HG03354 (cell line): ENCODE results near the gene GALNT9.
"Not testable (repeated sequence)": the region's sequence is repeated elsewhere in the genome, so short reads cannot be mapped to it uniquely, and the experiment has no call there.

Source experiments
- ATAC-seq: cut with Tn5 transposase; IDR thresholded peaks from one replicate; pipeline ENCODE4 v1.9.1; 2021; ENCODE audit warnings: mild to moderate bottlenecking; ENCODE audit not compliant: unreplicated experiment, poor library complexity, severe bottlenecking

The GALNT9 gene

GRCh38 chr12:132209619-132210222 lies 119.7 kb downstream of the GALNT9 start:
- ATAC-seq: no peak

DNA sequence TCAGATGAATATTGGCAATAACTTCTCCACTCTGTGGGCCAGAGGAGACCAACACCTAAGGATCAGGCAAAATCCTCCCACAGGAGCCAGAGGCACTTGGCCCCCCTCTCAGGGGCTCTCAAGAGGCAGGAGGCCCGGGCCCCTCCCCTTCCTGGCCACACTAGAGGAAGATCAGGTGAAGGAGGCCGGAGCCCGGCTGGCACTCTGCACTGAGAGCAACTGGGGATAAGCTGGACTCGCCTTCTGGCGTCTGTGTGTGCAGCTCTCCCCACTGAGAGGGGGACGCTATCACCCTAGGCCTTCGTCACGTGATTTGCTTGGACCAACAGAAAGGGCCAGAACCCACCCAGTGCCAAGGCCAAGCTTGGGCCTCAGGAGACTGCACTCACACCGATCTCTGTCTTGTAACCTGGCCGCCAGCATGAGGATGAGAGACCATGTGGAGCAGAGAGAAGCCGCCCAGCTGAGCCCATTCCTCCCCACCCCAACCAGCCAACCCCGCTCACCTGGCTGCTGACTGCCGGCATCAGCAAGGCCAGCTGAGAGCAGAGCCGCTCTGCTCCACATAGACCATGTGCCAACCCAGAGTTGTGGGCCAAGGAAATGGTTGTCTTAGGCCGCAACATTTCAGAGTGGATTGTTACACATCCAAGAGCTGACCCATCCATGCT lies 121.1 kb downstream of the GALNT9 start:
- no peak for ATAC-seq

DNA sequence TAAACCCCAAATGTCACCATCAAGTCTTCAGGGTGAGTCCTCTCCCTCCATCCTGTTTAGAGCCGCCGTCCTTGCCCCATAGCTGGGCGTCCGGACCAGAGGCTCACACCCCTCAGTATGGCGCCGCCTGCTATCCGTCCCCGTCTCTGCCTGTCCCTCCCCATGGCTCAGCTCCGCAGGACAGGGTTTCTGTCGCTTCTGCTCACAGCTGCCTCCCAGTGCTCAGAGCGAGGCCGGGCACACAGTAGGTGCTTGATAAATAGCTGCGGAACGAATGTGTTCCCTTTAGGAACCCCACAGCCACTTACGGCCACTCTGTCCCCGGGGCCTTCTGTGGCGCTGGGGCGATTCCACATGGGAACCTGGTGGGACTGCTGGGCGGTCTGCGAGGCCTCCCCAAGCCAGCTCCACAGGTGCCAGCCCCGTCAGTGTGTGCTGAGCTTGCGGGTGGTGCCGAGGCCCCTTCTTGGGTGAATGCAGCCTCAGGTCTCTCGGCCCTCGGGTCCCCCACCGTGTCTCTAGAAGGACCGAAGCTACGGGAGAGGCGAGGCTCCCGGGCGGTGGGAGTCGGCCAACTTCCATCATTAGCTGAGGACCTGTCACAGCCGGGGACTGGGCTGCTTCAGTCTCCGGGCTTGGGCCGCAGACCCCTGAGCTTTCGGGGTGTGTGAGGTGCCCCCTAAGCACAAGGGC lies 122.2 kb downstream of the GALNT9 start:
- ATAC-seq: no peak

DNA sequence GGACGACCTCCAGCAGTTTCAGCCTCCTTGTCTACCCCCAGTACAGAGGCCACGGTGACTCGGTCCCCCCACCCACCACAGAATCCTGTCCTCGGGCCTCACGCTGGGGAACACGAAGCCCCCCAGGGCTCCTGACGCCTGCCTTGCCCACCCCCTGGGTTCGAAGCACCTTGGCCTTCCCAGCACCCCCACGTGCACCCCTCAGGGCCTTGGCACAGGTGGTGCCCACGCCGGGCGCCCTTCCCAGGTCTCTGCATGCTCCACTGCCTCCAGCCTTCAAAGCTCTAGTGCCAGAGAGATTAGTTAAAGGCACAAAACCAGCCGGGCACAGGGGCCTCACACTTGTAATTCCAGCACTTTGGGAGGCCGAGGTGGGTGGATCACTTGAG lies 123.3 kb downstream of the GALNT9 start:
- ATAC-seq: no peak

DNA sequence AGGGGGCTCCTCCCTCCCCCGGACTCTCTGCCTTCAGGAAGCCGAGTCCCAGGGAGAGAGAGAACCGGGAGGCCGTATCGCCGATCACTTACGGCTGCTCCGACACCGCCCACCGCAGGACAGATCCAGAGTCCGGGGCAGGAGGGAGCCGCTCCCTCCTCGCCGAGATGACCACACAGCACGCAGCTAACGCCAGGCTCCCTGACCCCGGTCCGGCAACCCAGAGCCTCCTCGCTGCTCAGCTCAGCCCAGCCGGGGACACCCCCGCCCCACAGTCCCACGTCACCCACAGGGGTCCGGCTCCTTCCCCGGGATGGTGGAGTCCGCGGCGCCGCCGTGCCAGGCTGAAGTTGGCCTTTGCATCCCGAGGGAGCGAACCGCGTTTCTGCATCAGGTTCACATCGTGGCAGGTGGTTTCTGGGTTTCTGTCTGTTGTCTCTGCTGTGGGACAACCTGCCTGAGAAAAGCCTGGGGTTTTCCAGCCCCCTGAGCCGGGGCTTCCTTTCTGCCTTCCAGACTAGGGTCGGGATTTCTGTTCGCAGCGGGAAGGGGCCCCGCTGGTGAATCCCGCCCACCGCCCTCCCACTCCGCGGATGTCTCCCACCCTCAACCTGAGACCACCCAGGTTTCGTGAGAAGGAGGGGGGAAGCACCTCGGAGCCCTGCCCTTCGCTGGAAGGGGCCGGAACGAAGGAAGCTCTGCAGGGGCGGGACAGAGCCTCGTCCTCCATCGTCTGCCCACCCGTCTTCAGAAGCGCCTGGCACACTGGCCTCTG lies 123.9 kb downstream of the GALNT9 start:
- ATAC-seq: no peak

GRCh38 chr12:132204793-132205270 lies 124.6 kb downstream of the GALNT9 start:
- ATAC-seq: no peak

GRCh38 chr12:132204063-132204792 lies 125.2 kb downstream of the GALNT9 start:
- ATAC-seq: no peak

DNA sequence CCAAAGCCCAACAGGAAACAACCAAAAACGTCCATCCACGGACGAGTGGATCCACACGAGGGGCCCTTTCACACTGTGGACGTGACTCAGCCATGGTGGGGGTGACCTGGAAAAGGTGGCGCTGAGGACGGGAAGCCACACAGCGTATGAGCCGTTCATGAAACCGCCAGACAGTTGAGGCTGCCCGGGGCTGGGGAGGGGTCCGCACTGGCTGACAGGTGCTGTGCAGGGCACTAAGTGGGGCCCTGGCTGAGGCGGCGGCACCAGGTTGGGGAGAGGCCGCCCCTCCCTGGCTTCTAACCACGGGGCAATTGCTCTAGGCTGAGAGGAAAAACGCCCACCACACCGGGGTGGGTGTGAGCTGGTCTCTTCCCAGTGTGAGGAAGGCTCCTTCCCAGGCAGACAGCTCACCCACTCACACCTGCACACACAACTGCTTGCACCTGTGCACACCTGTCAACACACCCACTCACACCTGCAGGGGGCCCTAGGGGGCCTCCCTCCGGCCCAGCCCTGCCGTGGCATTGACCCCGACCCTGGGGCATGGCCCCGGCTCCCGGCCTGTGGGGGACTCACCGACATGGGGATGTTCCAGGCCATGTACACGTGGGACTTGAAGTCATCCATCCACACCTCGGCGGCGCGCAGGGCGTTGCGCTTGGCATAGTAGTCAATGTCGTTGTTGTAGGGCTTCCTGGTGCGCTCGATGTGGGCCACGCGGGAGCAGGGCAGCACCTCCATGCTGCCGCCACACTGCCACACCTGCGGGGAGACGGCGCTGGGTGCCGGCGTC lies 126.3 kb downstream of the GALNT9 start:
- ATAC-seq: no peak

GRCh38 chr12:132201391-132202120 lies 127.8 kb downstream of the GALNT9 start:
- ATAC-seq: no peak

DNA sequence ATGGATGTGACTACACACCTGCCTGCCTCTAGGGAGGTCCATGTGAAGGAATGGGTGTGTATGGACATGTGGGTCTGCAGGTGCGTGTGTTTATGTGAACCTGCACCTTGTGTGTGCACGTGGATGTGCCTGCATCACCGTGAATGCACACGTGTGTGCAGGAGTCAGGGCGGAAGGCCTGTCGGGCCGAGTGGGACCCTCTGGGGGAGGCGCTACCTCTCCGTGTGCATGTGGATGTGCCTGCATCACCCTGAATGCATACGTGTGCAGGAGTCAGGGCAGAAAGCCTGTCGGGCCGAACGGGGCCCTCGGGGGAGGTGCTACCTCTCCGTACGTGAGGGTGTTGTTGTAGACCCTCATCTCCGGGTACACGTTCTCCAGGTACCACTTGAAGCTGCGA lies 128.6 kb downstream of the GALNT9 start:
- no peak for ATAC-seq

DNA sequence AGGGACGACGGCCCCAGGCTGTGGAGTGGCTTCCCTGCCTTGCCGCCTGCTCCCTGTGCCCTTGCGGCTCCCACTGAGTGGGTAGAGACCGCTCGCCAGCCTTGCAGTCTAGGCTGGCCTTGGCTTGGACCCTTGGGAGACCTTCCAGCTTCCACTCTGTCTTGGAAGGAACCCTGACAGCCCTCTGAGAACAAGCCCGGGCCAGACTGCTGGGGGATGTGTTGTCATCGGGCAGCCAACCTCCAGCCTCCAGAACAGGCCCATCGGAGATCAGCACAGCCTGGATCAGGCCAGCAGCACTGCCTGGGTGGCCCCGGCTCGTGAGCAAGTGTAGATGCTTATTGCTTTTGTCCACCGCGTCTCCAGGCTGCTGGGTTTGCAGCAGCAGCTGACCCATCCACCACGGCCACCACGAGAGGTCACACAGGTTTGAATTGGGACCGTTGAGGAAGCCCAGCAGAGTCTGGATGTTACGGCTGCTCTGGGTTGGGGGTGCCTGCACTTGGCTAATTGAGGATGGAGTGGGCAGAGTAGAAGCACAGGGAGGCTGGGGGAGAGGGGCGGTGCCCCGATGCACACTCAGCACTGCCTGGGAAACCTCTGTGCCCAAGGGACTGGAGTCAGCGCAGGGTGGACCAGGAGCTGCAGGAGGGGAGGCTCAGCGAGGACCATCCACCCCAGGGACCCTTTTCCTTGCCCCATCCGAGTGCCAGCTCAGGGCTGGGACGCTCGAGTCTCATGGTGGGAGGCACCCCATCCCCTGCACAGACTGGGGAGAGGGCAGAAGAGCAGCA lies 129.7 kb downstream of the GALNT9 start:
- no peak for ATAC-seq

DNA sequence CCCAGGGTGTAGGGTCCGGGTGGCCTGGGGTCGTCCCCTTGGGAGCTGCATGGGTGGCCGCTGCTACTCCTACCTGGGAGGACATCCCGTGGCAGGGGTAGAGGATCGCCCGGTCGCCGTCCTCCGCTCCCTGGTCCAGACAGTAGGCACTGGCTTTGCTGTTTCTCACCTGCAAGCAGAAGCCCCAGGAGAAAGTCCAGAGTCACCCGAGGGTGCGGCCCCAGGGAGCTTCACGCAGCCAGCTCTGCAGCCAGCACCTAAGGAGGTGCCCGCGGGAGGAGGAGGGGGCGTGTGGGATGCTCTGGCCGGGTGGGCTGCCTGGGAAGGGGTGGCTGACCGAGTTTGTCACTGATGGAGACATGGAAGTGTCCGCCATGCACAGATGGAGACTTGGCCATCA lies 130.3 kb downstream of the GALNT9 start:
- no peak for ATAC-seq

- ATAC-seq: no peak
Measured at GRCh38 chr12:132197581-132198354, 131.6 kb downstream of the GALNT9 start.

- ATAC-seq: no peak
Measured at GRCh38 chr12:132196873-132197390, 132.5 kb downstream of the GALNT9 start.

- ATAC-seq: no peak
Measured at GRCh38 chr12:132196038-132196872, 133.1 kb downstream of the GALNT9 start.

- not testable (repeated sequence) for ATAC-seq
Measured at GRCh38 chr12:132195242-132195641, 134.1 kb downstream of the GALNT9 start.
